ENCODE data around the gene NFIA.
"Not testable (repeated sequence)": the region's sequence is repeated elsewhere in the genome, so short reads cannot be mapped to it uniquely, and the experiment has no call there.

The NFIA gene

GRCh38 chr1:61064673-61065072 lies 17.7 kb upstream of the NFIA start:
- TF ChIP-seq CTCF (conservative IDR thresholded peaks at IDR 0.05; ENCODE audit: low read depth, low read length): no peak
- no peak for DNase-seq (ENCODE audit: low read depth)
- H3K4me3 ChIP-seq (ENCODE audit: low read depth, low read length): no peak overlapping the region

GRCh38 chr1:61067446-61068019 lies 14.8 kb upstream of the NFIA start:
- DNase-seq (ENCODE audit: low read depth): no peak
- H3K4me3 ChIP-seq (ENCODE audit: low read depth, low read length): no peak overlapping the region
- no peak for TF ChIP-seq CTCF (conservative IDR thresholded peaks at IDR 0.05; ENCODE audit: low read depth, low read length)

GRCh38 chr1:61070054-61070453 lies 12.3 kb upstream of the NFIA start:
- no peak for TF ChIP-seq CTCF (conservative IDR thresholded peaks at IDR 0.05; ENCODE audit: low read depth, low read length)
- no peak for DNase-seq (ENCODE audit: low read depth)
- H3K4me3 ChIP-seq (ENCODE audit: low read depth, low read length): no peak overlapping the region

- DNase-seq (ENCODE audit: low read depth): no peak
- H3K4me3 ChIP-seq (ENCODE audit: low read depth, low read length): no peak overlapping the region
- TF ChIP-seq CTCF (conservative IDR thresholded peaks at IDR 0.05; ENCODE audit: low read depth, low read length): no peak
Observed at GRCh38 chr1:61071205-61072130, 10.9 kb upstream of the NFIA start.

- TF ChIP-seq CTCF (conservative IDR thresholded peaks at IDR 0.05; ENCODE audit: low read depth, low read length): no peak
- DNase-seq (ENCODE audit: low read depth): no peak
Observed at GRCh38 chr1:61073871-61074270, 8.5 kb upstream of the NFIA start.

GRCh38 chr1:61075833-61076232 lies 6.5 kb upstream of the NFIA start:
- not testable (repeated sequence) for DNase-seq (ENCODE audit: low read depth); H3K4me3 ChIP-seq (ENCODE audit: low read depth, low read length)

More at GRCh38 chr1:61073871-61074270, 8.5 kb upstream of the NFIA start:
- no peak overlapping the region for H3K4me3 ChIP-seq (ENCODE audit: low read depth, low read length)

- no peak for TF ChIP-seq CTCF (conservative IDR thresholded peaks at IDR 0.05; ENCODE audit: low read depth, low read length)
- DNase-seq (ENCODE audit: low read depth): peak; percentile 95
- H3K4me3 ChIP-seq (ENCODE audit: low read depth, low read length): peak overlapping the region; percentile 72
Observed at GRCh38 chr1:61076728-61077675, 5.4 kb upstream of the NFIA start.

Data from choroid plexus epithelial cell (primary cell).